Progenitor cell of endocrine pancreas (in vitro differentiated cells): ENCODE data around the gene C18orf54. TPM values are rescaled to one million over a fixed set of nuclear protein-coding genes. Genes with fewer than 3 reads are reported as not detected.

Experiments used
- DNase-seq: peaks from one replicate; pipeline ENCODE4 v3.0.0; 2021; ENCODE audit warnings: low spot score; ENCODE audit not compliant: unreplicated experiment
- H3K27ac Mint-ChIP-seq: 2 replicates; pipeline ENCODE4 v1.8.0; 2021; ENCODE audit warnings: mild to moderate bottlenecking, moderate library complexity, mixed read lengths
- H3K27me3 Mint-ChIP-seq: 2 replicates; pipeline ENCODE4 v1.8.0; 2021; ENCODE audit warnings: mixed read lengths
- H3K36me3 Mint-ChIP-seq: 2 replicates; pipeline ENCODE4 v1.8.0; 2022; ENCODE audit warnings: mixed read lengths; ENCODE audit not compliant: insufficient read depth
- H3K4me1 Mint-ChIP-seq: 2 replicates; pipeline ENCODE4 v1.8.0; 2021; ENCODE audit warnings: low read depth, mixed read lengths
- H3K4me3 Mint-ChIP-seq: 2 replicates; pipeline ENCODE4 v1.8.0; 2021; ENCODE audit warnings: low read depth, mild to moderate bottlenecking, moderate library complexity, mixed read lengths
- H3K9me3 Mint-ChIP-seq: 2 replicates; pipeline ENCODE4 v1.8.0; 2021; ENCODE audit warnings: low read depth, mixed read lengths
- CTCF ChIP-seq: fragments of 200-600 bp; sonication (generic); IDR thresholded peaks from one replicate; pipeline ENCODE4 v1.5.0; 2021; ENCODE audit warnings: antibody characterized with exemption, mild to moderate bottlenecking; ENCODE audit not compliant: unreplicated experiment
- total RNA-seq: library from RNA; stranded (reverse); gene quantifications from 2 replicates; pipeline ENCODE4 v1.2.1, GENCODE V29; 2021

Gene C18orf54
- total RNA-seq, 1 donor from 2014 or later, result 12.2 TPM

DNA sequence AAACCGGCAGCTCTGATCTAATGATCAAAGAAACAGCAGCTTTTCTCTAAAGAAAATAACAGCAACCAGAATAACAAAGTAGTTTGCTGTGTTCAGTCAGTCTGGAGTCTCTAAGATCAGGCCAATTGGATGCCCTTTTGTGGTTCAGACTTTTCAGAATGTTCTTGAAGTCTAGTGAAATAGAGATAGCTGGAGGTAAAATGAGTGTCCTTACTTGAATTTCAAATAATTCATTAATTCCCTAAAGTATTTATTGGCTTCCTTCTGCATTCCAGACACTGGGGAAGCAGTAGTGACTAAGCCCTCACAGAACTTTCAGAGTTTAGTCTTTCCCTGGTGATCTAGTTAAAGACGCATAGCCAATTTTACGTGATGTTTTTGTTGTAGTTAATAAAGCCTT is 58.7 kb downstream of the C18orf54 start:
- Mint-ChIP-seq H3K27me3 (no peaks in the 10 kb centered on the region), H3K9me3 (no peaks in the 10 kb centered on the region), H3K4me3 (no peak overlapping the region), H3K27ac (no peak overlapping the region), H3K4me1 (peaks cover 4% of the 10 kb centered on the region), H3K36me3 (no peaks in the 10 kb centered on the region)
- no peak for TF ChIP-seq CTCF
- no peak for DNase-seq

DNA sequence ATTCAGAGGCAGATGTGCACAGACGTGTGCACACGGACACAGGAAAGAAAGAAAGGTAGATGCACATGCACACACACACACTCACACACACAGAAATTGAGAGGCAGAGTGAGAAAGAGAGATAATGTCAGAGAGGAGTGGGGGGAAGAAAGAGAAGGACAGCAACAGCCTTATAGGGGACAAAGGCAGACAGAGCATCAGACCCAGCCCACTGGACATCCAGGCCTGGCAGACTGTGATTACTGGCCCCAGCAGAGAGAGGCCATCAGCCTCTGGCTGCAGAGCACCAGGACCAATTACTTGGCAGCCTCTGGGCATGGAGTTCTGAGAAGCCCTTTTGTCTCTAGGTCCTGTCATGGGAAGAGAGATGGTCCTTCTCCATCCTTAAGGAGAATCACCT is 66.1 kb downstream of the C18orf54 start:
- no peak for TF ChIP-seq CTCF
- Mint-ChIP-seq H3K4me3 (no peak overlapping the region), H3K9me3 (no peaks in the 10 kb centered on the region), H3K36me3 (no peaks in the 10 kb centered on the region), H3K27me3 (peaks cover 12% of the 10 kb centered on the region), H3K4me1 (peaks cover 4% of the 10 kb centered on the region), H3K27ac (no peak overlapping the region)
- DNase-seq, result no peak

GRCh38 chr18:54426085-54426665 is 68.5 kb downstream of the C18orf54 start:
- Mint-ChIP-seq H3K27ac (no peak overlapping the region), H3K27me3 (peaks cover 12% of the 10 kb centered on the region), H3K36me3 (no peaks in the 10 kb centered on the region), H3K4me3 (no peak overlapping the region), H3K4me1 (peaks cover 3% of the 10 kb centered on the region), H3K9me3 (no peaks in the 10 kb centered on the region)
- no peak for TF ChIP-seq CTCF
- DNase-seq, result no peak

Other genes starting within 250 kb of the C18orf54 start
- 38.6 and 40.4 TPM in 2 replicates for gene MBD2, start 133.2 kb upstream of the C18orf54 start, total RNA-seq
- gene POLI, start 88.4 kb upstream of the C18orf54 start, total RNA-seq, result 59.6 and 65.3 TPM in 2 replicates
- not detected in 2 replicates for gene STARD6, start within 50 bp of the C18orf54 start, total RNA-seq
- not detected in 2 replicates for gene DYNAP, start 233.3 kb downstream of the C18orf54 start, total RNA-seq